ENCODE results near the gene LURAP1L. TPM values are rescaled to one million over a fixed set of nuclear protein-coding genes. Genes with fewer than 3 reads are reported as not detected.

The LURAP1L gene
- total and polyA plus RNA-seq, 8 donors: 6.5 to 21.1 (median 12.2) TPM

- no peak for TF ChIP-seq CTCF (IDR thresholded peaks at IDR 0.05)
- ATAC-seq: no peak
- no peaks in the 10 kb centered on the region for H3K9me3 ChIP-seq
- no peak overlapping the region for H3K4me3 ChIP-seq
- intact Hi-C loops (cut with DNase I): no loop called here
- FAIRE-seq: no peak
- no peak overlapping the region for H3K27ac ChIP-seq
- H3K36me3 ChIP-seq: no peaks in the 10 kb centered on the region
- H3K4me1 ChIP-seq: peaks cover 4 to 7% (median 5%) of the 10 kb centered on the region in 3 donors
- no peak for DNase-seq
- no peaks in the 10 kb centered on the region for H3K27me3 ChIP-seq
These were observed 72.7 kb downstream of the LURAP1L start for GRCh38 chr9:12847561-12847960.

- ATAC-seq (peak in 2 of 4 donors; percentile 37 to 42), FAIRE-seq (peak; percentile 83), DNase-seq (no peak)
- Histone ChIP-seq H3K4me1 (peaks cover 4 to 7% (median 5%) of the 10 kb centered on the region in 3 donors), H3K36me3 (no peaks in the 10 kb centered on the region), H3K27me3 (no peaks in the 10 kb centered on the region), H3K4me3 (no peak overlapping the region), H3K27ac (no peak overlapping the region), H3K9me3 (no peaks in the 10 kb centered on the region)
- TF ChIP-seq CTCF (IDR thresholded peaks at IDR 0.05): no peak
- intact Hi-C loops (cut with DNase I): no loop called here
- 46 to 73% methylated on average over 1 of the region's 1 CpG for WGBS, 2 donors
These were observed 74.7 kb downstream of the LURAP1L start for GRCh38 chr9:12849486-12850003.

- peaks cover 4 to 7% (median 5%) of the 10 kb centered on the region in 3 donors for H3K4me1 ChIP-seq
- no peaks in the 10 kb centered on the region for H3K36me3 ChIP-seq
- DNase-seq (no peak), FAIRE-seq (no peak), ATAC-seq (no peak)
- H3K27me3 ChIP-seq: no peaks in the 10 kb centered on the region
- no peak for TF ChIP-seq CTCF (IDR thresholded peaks at IDR 0.05)
- 84 to 87% methylated on average over 6 of the region's 6 CpGs for WGBS, 2 donors
- intact Hi-C loops (cut with DNase I): no loop called here
- H3K9me3 ChIP-seq: no peaks in the 10 kb centered on the region
- H3K27ac ChIP-seq: no peak overlapping the region
- H3K4me3 ChIP-seq: no peak overlapping the region
These were observed 76.7 kb downstream of the LURAP1L start for GRCh38 chr9:12851341-12852090.

GRCh38 chr9:12853051-12853450 is 78.2 kb downstream of the LURAP1L start:
- no peak for DNase-seq
- Histone ChIP-seq H3K36me3 (no peaks in the 10 kb centered on the region), H3K4me1 (peaks cover 4 to 7% (median 5%) of the 10 kb centered on the region in 3 donors), H3K27me3 (no peaks in the 10 kb centered on the region), H3K4me3 (no peak overlapping the region), H3K9me3 (no peaks in the 10 kb centered on the region), H3K27ac (no peak overlapping the region)
- no peak for TF ChIP-seq CTCF (IDR thresholded peaks at IDR 0.05)
- no peak for ATAC-seq
- FAIRE-seq: no peak
- intact Hi-C loops (cut with DNase I): no loop called here
- WGBS, 2 donors: 81 to 84% methylated on average over 4 of the region's 4 CpGs

GRCh38 chr9:12854221-12854620 is 79.4 kb downstream of the LURAP1L start:
- Histone ChIP-seq H3K27ac (no peak overlapping the region), H3K9me3 (no peaks in the 10 kb centered on the region), H3K4me3 (no peak overlapping the region), H3K27me3 (no peaks in the 10 kb centered on the region), H3K36me3 (no peaks in the 10 kb centered on the region), H3K4me1 (peaks cover 4 to 7% (median 5%) of the 10 kb centered on the region in 3 donors)
- WGBS, 2 donors: 96 to 98% methylated on average over 2 of the region's 2 CpGs
- no peak for DNase-seq
- no peak for ATAC-seq
- no peak for TF ChIP-seq CTCF (IDR thresholded peaks at IDR 0.05)
- no peak for FAIRE-seq
- intact Hi-C loops (cut with DNase I): no loop called here

Measured in pancreas (tissue), 10 donors.